A172 (cell line): ENCODE measurements around the gene KIF1B. TPM values are rescaled to one million over a fixed set of nuclear protein-coding genes. Genes with fewer than 3 reads are reported as not detected.
"Not testable (repeated sequence)": the region's sequence is repeated elsewhere in the genome, so short reads cannot be mapped to it uniquely, and the experiment has no call there.

ENCODE experiments used
- DNase-seq: peaks from one replicate; pipeline ENCODE4 v3.0.0-alpha.2; 2015; ENCODE audit warnings: low spot score
- total RNA-seq: library from RNA; depleted of rRNA; stranded (reverse); fragments of >200 nt; shearing (Covaris generic); gene quantifications from 2 replicates; pipeline ENCODE4 v1.2.3, GENCODE V29; 2014

KIF1B gene
- total RNA-seq, 1 experiment from 2014 or later = 18.9 TPM

- DNase-seq = no peak
Measured at GRCh38 chr1:10237157-10237539, 26.8 kb downstream of the KIF1B start.

GRCh38 chr1:10242135-10242534 is 31.8 kb downstream of the KIF1B start:
- no peak for DNase-seq

GRCh38 chr1:10242811-10243210 is 32.4 kb downstream of the KIF1B start:
- no peak for DNase-seq

DNA sequence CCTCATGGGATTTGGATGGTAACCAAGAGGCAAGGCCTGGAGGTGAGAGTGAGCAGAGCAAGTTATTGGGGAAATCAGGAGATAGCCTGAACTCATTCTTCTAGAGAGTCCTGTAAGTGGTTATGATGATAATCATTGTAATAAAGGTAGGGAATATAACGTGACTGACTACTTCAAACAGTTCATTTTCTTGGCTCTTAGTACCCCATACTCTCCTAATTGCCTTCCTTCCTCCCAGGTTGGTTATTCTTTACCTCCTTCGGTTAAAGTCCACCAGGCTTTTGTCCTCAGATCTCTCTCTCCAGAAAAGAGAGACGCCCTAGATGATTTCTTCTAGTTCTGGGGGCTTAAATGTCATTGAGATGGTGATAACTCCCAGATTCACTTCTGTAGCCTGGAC is 35.3 kb downstream of the KIF1B start:
- no peak for DNase-seq

- no peak for DNase-seq
Measured at GRCh38 chr1:10249808-10250457, 39.6 kb downstream of the KIF1B start.

DNA sequence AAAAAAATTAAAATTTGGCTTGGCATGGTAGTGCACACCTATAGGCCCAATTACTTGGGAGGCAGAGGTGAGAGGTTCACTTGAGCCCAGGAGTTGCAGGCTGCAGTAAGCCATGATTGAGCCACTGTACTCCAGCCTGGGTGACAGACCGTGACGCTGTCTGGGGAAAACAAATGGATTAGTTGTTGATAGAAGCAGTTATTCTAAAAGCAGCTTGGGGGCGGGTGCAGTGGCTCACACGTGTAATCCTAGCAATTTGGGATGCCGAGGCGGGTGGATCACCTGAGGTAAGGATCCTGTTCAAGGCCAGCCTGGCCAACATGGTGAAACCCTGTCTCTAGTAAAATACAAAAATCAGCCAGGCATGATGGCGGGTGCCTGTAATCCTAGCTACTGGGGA is 40.3 kb downstream of the KIF1B start:
- no peak for DNase-seq

- peak; percentile 60 for DNase-seq
Measured at GRCh38 chr1:10251325-10252108, 41.1 kb downstream of the KIF1B start.

GRCh38 chr1:10252508-10252907 is 42.1 kb downstream of the KIF1B start:
- peak; percentile 38 for DNase-seq

GRCh38 chr1:10253149-10253548 is 42.8 kb downstream of the KIF1B start:
- DNase-seq = no peak

DNA sequence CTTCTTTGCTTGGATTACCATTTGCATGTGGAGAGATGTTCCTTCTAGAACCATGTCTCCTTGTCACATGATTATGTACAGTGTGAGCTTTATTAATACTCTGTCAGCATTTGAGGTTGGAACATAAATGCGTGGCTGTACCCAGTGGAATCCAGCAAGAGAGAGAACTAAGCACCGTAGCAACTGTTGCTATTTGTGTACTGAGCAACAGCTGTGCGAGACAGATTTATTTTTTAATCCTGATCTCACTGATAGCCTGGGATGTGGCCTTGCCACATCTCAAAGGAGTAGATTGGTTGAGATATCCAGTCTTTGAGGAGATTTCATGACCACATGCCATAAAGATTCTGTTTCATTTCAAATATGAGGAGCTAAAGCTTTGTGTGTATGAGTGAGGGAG is 43.4 kb downstream of the KIF1B start:
- DNase-seq = peak; percentile 43

GRCh38 chr1:10257851-10258250 is 47.5 kb downstream of the KIF1B start:
- no peak for DNase-seq

DNA sequence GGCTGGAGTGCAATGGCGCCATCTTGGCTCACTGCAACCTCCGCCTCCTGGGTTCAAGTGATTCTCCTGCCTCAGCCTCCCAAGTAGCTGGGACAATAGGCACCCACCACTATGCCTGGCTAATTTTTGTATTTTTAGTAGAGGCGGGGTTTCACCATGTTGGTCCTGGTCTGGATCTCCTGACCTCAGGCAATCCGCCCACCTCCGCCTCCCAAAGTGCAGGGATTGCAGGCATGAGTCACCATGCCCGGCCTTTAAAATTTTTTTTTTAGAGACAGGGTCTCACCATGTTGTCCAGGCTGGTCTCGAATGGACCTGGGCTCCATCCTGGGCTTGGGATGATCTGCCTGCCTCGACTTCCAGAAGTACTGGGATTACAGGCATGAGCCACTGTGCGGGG is 49.2 kb downstream of the KIF1B start:
- not testable (repeated sequence) for DNase-seq

GRCh38 chr1:10263450-10264082 is 53.2 kb downstream of the KIF1B start:
- no peak for DNase-seq

- no peak for DNase-seq
Measured at GRCh38 chr1:10265027-10265426, 54.7 kb downstream of the KIF1B start.

- DNase-seq = no peak
Measured at GRCh38 chr1:10265900-10266299, 55.5 kb downstream of the KIF1B start.

DNA sequence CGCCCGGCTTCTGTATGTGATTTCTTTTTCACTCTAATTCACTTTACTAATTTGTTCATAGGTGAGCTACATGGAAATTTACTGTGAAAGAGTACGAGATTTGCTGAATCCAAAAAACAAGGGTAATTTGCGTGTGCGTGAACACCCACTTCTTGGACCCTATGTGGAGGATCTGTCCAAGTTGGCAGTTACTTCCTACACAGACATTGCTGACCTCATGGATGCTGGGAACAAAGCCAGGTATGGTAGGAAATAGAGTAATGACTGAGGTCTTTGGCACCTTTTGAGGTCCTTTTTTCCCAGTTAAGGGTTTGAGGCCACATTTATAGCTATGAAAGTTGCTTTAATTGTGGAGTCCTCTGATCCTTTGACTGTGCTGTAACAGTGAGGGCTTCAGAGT is 56.9 kb downstream of the KIF1B start:
- DNase-seq = no peak

DNA sequence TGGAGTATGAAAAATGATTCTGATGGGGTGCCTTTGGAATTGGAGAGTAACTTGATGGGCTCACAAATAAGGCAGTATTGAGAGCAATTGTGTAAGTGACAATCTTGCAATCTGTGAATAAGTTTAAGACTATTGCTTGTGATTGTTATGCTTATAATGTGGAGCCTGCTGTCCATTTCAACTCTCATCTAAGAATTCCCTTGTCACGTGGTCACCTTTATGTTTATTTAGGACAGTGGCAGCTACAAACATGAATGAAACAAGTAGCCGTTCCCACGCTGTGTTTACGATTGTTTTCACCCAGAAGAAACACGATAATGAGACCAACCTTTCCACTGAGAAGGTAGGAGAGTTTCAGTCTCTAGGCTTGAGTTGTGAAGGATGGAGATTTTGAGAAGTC is 57.6 kb downstream of the KIF1B start:
- no peak for DNase-seq

DNA sequence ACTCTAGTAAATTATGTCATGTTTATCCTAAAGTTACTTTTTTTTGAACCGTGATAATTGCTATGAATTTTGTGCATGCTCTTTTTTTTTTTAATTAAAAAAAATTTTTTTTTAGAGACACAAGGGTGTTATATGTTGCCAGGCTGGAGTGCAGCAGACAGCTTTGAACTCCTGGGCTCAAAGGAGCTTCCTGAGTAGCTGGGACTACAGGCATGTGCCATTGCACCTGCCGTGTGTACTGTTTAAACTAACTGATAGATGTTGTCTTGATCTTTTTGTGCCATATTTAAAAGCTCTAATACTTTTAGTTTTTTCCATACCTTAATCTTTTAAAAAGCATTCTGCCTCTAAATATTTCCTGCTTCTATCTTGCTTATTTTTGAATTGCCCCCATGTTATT is 60.7 kb downstream of the KIF1B start:
- DNase-seq = no peak

DNA sequence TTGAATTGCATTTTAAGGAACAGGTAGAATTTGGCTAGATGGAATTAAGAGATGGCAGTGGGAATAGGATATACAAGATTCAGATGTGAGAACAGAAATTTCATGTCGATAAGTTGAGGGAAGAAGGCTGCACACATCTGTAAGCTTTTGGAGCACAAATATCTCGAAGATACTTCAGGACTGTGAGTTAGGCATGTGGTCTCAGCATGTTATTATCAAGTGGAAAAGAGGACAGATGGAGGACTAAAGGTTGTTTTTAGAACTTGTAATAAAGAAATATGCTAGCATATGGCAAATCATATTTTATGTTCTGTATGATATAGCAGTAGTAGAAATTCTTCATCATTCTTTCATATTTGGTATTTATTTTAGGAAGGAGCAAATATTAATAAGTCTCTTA is 61.5 kb downstream of the KIF1B start:
- DNase-seq = no peak

GRCh38 chr1:10272274-10272673 is 61.9 kb downstream of the KIF1B start:
- no peak for DNase-seq

DNA sequence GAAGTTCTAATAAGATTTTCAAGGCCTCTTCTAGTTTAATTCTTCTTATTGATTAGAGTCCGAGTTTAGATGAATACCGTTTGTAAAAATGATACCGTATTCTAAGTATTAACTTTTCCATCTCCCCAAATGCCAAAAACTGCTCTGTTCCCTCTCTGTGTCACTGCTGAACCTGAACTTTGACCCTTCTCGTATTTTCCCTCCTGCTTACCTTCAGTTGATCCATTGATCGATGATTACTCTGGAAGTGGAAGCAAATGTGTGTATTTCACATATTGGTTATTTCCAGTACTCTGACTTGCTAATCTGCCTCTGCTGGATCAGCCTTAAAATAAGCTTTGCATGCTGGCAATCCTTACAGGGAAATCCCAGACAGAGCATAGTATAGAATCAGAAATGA is 68.5 kb downstream of the KIF1B start:
- no peak for DNase-seq

DNA sequence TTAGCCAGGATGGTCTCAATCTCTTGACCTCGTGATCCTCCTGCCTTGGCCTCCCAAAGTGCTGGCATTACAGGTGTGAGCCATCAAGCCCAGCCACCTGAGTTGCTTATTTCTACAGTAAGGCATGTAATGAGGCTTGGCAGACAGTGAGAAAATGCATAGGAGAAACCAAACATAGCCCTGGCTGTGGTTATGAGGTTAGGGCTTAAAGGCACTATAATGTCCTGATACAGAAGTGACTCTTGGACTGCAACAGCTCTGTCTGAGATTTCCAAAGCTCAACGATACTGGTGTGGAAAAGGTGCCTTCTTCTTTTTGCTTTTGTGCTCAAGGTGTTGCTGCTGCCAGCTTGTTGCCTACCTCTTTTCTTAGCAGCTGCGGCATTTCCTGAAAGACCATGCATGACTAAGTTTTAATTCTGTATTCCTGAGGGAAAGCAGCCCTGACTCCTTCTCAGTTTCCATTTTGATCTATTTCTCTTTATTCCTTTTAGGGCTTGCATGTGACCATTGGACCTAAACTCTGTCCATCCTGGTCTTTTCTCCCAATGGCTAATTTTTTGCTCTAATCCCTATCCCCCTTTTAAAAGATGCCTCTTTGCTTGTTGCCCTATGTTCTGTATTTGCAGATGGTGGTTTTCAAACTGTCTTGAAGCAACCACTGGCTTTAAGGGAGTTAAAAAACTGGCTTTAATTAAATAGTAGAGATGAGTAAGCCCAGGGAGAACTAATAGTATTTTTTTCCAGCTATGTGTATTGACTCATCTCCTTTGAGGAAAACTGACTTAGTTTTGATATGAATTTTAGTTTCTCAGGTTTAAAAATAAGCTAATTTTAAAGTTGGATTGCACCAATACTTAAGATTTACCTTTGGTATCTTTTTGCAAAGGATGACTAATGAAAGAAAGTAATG is 70.3 kb downstream of the KIF1B start:
- no peak for DNase-seq
